ENCODE measurements around the gene UQCRFS1. TPM values are rescaled to one million over a fixed set of nuclear protein-coding genes. Genes with fewer than 3 reads are reported as not detected.

UQCRFS1 gene
- polyA plus RNA-seq, 1 of the 3 experiments (the other 2 are of a cell fraction) = 36.7 TPM

GRCh38 chr19:29193155-29193554 is 19.8 kb downstream of the UQCRFS1 start:
- 22% methylated on average over 5 of the region's 5 CpGs for WGBS (ENCODE audit: low lambda C conversion rate)
- CTCF ChIA-PET = interaction anchor here (1.7 kb wide), 1 partner anchor 70 kb away, joined by 3 read pairs; no protein-coding TSS in a partner anchor

GRCh38 chr19:29191005-29191404 is 21.9 kb downstream of the UQCRFS1 start:
- CTCF ChIA-PET = no interaction called here

More at GRCh38 chr19:29193155-29193554, 19.8 kb downstream of the UQCRFS1 start:
- Histone ChIP-seq H3F3A (replicated peaks; ENCODE audit: insufficient read depth) (no peaks in the 10 kb centered on the region), H4K20me1 (ENCODE audit: insufficient read depth) (no peaks in the 10 kb centered on the region), H3K27ac (ENCODE audit: low read depth in 2 of 2, low read length in 1 of 2) (no peak overlapping the region), H3K9me3 (no peaks in the 10 kb centered on the region), H3K9ac (no peak overlapping the region), H2AFZ (ENCODE audit: low read depth) (no peak overlapping the region), H3K4me2 (no peak overlapping the region; the same call in 1 of the 2 replicates), H3K36me3 (replicated peaks in 1 of 2; ENCODE audit: control insufficient read depth in 1 of 2, insufficient read depth in 2 of 2, low read length in 1 of 2) (no peaks in the 10 kb centered on the region), H3K4me3 (ENCODE audit: low read depth in 2 of 2, low read length in 1 of 2) (no peak overlapping the region), H3K9me2 (no peaks in the 10 kb centered on the region), H3K79me2 (ENCODE audit: insufficient read depth) (no peaks in the 10 kb centered on the region), H3K4me1 (ENCODE audit: control insufficient read depth in 1 of 2, insufficient read depth in 2 of 2, low read depth in 1 of 2, low read length in 1 of 2) (no peaks in the 10 kb centered on the region), H3K27me3 (ENCODE audit: insufficient read depth) (peaks cover 14% of the 10 kb centered on the region; the same call in 1 of the 2 replicates)
- TF ChIP-seq POLR2AphosphoS5 (IDR thresholded peaks at IDR 0.05; ENCODE audit: low read depth, low read length) = no peak
- no peak for TF ChIP-seq SIN3A (IDR thresholded peaks at IDR 0.05; ENCODE audit: borderline replicate concordance, low read depth, low read length)
- TF ChIP-seq FOSL2 (IDR thresholded peaks at IDR 0.05; ENCODE audit: borderline replicate concordance, low read depth) = no peak
- TF ChIP-seq FOXM1 (IDR thresholded peaks at IDR 0.05; ENCODE audit: low read depth) = no peak
- no peak for TF ChIP-seq EP300 (IDR thresholded peaks at IDR 0.05; ENCODE audit: borderline replicate concordance in 1 of 2, low read depth in 1 of 2, low read length in 1 of 2)
- TF ChIP-seq IRF3 (IDR thresholded peaks at IDR 0.05; ENCODE audit: low read depth, low read length) = no peak
- TF ChIP-seq FOXJ3 (CRISPR knock-in tag; IDR thresholded peaks at IDR 0.05) = no peak
- no peak for TF ChIP-seq EZH2phosphoT487 (IDR thresholded peaks at IDR 0.05; ENCODE audit: borderline replicate concordance, low read depth)
- no peak for DNase-seq
- POLR2A ChIA-PET = no interaction called here

More at GRCh38 chr19:29191005-29191404, 21.9 kb downstream of the UQCRFS1 start:
- 41% methylated on average over 2 of the region's 8 CpGs for WGBS (ENCODE audit: low lambda C conversion rate)
- H3K4me1 ChIP-seq (ENCODE audit: control insufficient read depth in 1 of 2, insufficient read depth in 2 of 2, low read depth in 1 of 2, low read length in 1 of 2) = no peaks in the 10 kb centered on the region
- H3K27ac ChIP-seq (ENCODE audit: low read depth in 2 of 2, low read length in 1 of 2) = no peak overlapping the region
- TF ChIP-seq GABPA (IDR thresholded peaks at IDR 0.05; ENCODE audit: low read depth) (no peak), PBX3 (IDR thresholded peaks at IDR 0.05) (no peak), POLR2AphosphoS5 (IDR thresholded peaks at IDR 0.05; ENCODE audit: low read depth, low read length) (no peak), RFX5 (IDR thresholded peaks at IDR 0.05; ENCODE audit: low read length) (no peak), TAF1 (IDR thresholded peaks at IDR 0.05; ENCODE audit: borderline replicate concordance, low read depth, low read length) (no peak), NRF1 (IDR thresholded peaks at IDR 0.05; ENCODE audit: low read depth, low read length) (no peak), ZBTB33 (IDR thresholded peaks at IDR 0.05; ENCODE audit: borderline replicate concordance, low read depth) (no peak), USF2 (IDR thresholded peaks at IDR 0.05; ENCODE audit: borderline replicate concordance, low read depth, low read length) (no peak), RCOR1 (IDR thresholded peaks at IDR 0.05; ENCODE audit: low read length) (no peak), FOXJ3 (CRISPR knock-in tag; IDR thresholded peaks at IDR 0.05) (no peak), TCF12 (IDR thresholded peaks at IDR 0.05) (no peak), MXI1 (IDR thresholded peaks at IDR 0.05; ENCODE audit: low read depth, low read length) (no peak), ELF1 (IDR thresholded peaks at IDR 0.05) (no peak), USF1 (IDR thresholded peaks at IDR 0.05; ENCODE audit: borderline replicate concordance, low read depth) (no peak), SIN3A (IDR thresholded peaks at IDR 0.05; ENCODE audit: borderline replicate concordance, low read depth, low read length) (no peak), CHD2 (IDR thresholded peaks at IDR 0.05; ENCODE audit: low read length, partially characterized antibody) (no peak), FOXM1 (IDR thresholded peaks at IDR 0.05; ENCODE audit: low read depth) (no peak), MAX (IDR thresholded peaks at IDR 0.05; ENCODE audit: low read depth) (no peak)
- H3F3A ChIP-seq (replicated peaks; ENCODE audit: insufficient read depth) = no peaks in the 10 kb centered on the region
- peaks cover 34% of the 10 kb centered on the region for H3K27me3 ChIP-seq (ENCODE audit: insufficient read depth)
- DNase-seq = no peak
- no peak overlapping the region for H2AFZ ChIP-seq (ENCODE audit: low read depth)
- H3K4me3 ChIP-seq (ENCODE audit: low read depth in 2 of 2, low read length in 1 of 2) = no peak overlapping the region
- H3K79me2 ChIP-seq (ENCODE audit: insufficient read depth) = no peaks in the 10 kb centered on the region
- no peaks in the 10 kb centered on the region for H3K9me2 ChIP-seq
- H3K9me3 ChIP-seq = no peaks in the 10 kb centered on the region
- H3K4me2 ChIP-seq = no peak overlapping the region
- POLR2A ChIA-PET = no interaction called here
- no peaks in the 10 kb centered on the region for H3K36me3 ChIP-seq (replicated peaks in 1 of 2; ENCODE audit: control insufficient read depth in 1 of 2, insufficient read depth in 2 of 2, low read length in 1 of 2)
- H3K9ac ChIP-seq = no peak overlapping the region
- H4K20me1 ChIP-seq (ENCODE audit: insufficient read depth) = no peaks in the 10 kb centered on the region
